Measurements from ENCODE around the gene RGL3. TPM values are rescaled to one million over a fixed set of nuclear protein-coding genes. Genes with fewer than 3 reads are reported as not detected.

RGL3 gene
- total and polyA plus RNA-seq, 4 donors, result 2.4 to 19.8 (median 7.8) TPM

GRCh38 chr19:11404588-11405222 is 14.4 kb downstream of the RGL3 start:
- peak overlapping the region; percentile 20 to 31 for H3K27ac ChIP-seq (ENCODE audit: low read depth in 1 of 2, low read length in 2 of 2)
- no peak for DNase-seq (ENCODE audit: low spot score)
- no peak overlapping the region for H3K4me3 ChIP-seq (ENCODE audit: low read depth in 1 of 3, low read length in 3 of 3)
- 72% methylated on average over 9 of the region's 9 CpGs for WGBS
- H3K27me3 ChIP-seq (ENCODE audit: control insufficient read depth in 4 of 4, insufficient read depth in 4 of 4, low read length in 3 of 4), result no peaks in the 10 kb centered on the region
- TF ChIP-seq, protein P1, sequence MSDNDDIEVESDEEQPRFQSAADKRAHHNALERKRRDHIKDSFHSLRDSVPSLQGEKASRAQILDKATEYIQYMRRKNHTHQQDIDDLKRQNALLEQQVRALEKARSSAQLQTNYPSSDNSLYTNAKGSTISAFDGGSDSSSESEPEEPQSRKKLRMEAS (IDR thresholded peaks at IDR 0.05), result no peak
- no peak for TF ChIP-seq YY1 (IDR thresholded peaks at IDR 0.05)
- TF ChIP-seq FOXA1 (IDR thresholded peaks at IDR 0.05), result no peak
- no peak for TF ChIP-seq EGR1 (IDR thresholded peaks at IDR 0.05; ENCODE audit: low read depth in 2 of 2)
- TF ChIP-seq HNF4A (conservative IDR thresholded peaks at IDR 0.05), result no peak
- peak; percentile 94 for TF ChIP-seq NR2F2 (IDR thresholded peaks at IDR 0.05)
- TF ChIP-seq TAF1 (conservative IDR thresholded peaks at IDR 0.05), result no peak
- peak in 1 of 2 donors; percentile 17 for TF ChIP-seq RAD21 (IDR thresholded peaks at IDR 0.05)
- TF ChIP-seq, protein P2, sequence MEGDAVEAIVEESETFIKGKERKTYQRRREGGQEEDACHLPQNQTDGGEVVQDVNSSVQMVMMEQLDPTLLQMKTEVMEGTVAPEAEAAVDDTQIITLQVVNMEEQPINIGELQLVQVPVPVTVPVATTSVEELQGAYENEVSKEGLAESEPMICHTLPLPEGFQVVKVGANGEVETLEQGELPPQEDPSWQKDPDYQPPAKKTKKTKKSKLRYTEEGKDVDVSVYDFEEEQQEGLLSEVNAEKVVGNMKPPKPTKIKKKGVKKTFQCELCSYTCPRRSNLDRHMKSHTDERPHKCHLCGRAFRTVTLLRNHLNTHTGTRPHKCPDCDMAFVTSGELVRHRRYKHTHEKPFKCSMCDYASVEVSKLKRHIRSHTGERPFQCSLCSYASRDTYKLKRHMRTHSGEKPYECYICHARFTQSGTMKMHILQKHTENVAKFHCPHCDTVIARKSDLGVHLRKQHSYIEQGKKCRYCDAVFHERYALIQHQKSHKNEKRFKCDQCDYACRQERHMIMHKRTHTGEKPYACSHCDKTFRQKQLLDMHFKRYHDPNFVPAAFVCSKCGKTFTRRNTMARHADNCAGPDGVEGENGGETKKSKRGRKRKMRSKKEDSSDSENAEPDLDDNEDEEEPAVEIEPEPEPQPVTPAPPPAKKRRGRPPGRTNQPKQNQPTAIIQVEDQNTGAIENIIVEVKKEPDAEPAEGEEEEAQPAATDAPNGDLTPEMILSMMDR (IDR thresholded peaks at IDR 0.05; ENCODE audit: low read depth, low read length, missing input control), result no peak
- TF ChIP-seq GABPA (IDR thresholded peaks at IDR 0.05 in 1 of 2, conservative IDR thresholded peaks at IDR 0.05 in 1 of 2), result no peak
- TF ChIP-seq FOXA2 (IDR thresholded peaks at IDR 0.05), result no peak
- TF ChIP-seq JUND (IDR thresholded peaks at IDR 0.05), result no peak
- TF ChIP-seq RXRA (IDR thresholded peaks at IDR 0.05), result peak; percentile 57 to 64
- TF ChIP-seq ATF3 (IDR thresholded peaks at IDR 0.05), result no peak
- TF ChIP-seq SP1 (IDR thresholded peaks at IDR 0.05), result peak; percentile 65
- TF ChIP-seq HNF4G (IDR thresholded peaks at IDR 0.05), result no peak
- TF ChIP-seq, protein P3, sequence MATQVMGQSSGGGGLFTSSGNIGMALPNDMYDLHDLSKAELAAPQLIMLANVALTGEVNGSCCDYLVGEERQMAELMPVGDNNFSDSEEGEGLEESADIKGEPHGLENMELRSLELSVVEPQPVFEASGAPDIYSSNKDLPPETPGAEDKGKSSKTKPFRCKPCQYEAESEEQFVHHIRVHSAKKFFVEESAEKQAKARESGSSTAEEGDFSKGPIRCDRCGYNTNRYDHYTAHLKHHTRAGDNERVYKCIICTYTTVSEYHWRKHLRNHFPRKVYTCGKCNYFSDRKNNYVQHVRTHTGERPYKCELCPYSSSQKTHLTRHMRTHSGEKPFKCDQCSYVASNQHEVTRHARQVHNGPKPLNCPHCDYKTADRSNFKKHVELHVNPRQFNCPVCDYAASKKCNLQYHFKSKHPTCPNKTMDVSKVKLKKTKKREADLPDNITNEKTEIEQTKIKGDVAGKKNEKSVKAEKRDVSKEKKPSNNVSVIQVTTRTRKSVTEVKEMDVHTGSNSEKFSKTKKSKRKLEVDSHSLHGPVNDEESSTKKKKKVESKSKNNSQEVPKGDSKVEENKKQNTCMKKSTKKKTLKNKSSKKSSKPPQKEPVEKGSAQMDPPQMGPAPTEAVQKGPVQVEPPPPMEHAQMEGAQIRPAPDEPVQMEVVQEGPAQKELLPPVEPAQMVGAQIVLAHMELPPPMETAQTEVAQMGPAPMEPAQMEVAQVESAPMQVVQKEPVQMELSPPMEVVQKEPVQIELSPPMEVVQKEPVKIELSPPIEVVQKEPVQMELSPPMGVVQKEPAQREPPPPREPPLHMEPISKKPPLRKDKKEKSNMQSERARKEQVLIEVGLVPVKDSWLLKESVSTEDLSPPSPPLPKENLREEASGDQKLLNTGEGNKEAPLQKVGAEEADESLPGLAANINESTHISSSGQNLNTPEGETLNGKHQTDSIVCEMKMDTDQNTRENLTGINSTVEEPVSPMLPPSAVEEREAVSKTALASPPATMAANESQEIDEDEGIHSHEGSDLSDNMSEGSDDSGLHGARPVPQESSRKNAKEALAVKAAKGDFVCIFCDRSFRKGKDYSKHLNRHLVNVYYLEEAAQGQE (IDR thresholded peaks at IDR 0.05), result no peak
- TF ChIP-seq, protein P4, sequence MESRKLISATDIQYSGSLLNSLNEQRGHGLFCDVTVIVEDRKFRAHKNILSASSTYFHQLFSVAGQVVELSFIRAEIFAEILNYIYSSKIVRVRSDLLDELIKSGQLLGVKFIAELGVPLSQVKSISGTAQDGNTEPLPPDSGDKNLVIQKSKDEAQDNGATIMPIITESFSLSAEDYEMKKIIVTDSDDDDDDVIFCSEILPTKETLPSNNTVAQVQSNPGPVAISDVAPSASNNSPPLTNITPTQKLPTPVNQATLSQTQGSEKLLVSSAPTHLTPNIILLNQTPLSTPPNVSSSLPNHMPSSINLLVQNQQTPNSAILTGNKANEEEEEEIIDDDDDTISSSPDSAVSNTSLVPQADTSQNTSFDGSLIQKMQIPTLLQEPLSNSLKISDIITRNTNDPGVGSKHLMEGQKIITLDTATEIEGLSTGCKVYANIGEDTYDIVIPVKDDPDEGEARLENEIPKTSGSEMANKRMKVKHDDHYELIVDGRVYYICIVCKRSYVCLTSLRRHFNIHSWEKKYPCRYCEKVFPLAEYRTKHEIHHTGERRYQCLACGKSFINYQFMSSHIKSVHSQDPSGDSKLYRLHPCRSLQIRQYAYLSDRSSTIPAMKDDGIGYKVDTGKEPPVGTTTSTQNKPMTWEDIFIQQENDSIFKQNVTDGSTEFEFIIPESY (IDR thresholded peaks at IDR 0.05), result no peak
- H3K36me3 ChIP-seq (ENCODE audit: control insufficient read depth in 4 of 4, insufficient read depth in 3 of 4, low read depth in 1 of 4, low read length in 3 of 4), result peaks cover 0 to 7% (median 6%) of the 10 kb centered on the region in 4 donors
- no peaks in the 10 kb centered on the region for H3K4me1 ChIP-seq (ENCODE audit: control insufficient read depth in 4 of 4, insufficient read depth in 4 of 4, low read length in 3 of 4)
- no peak overlapping the region for H3K9ac ChIP-seq (ENCODE audit: low read depth in 1 of 2, low read length in 2 of 2)
- no peaks in the 10 kb centered on the region for H3K9me3 ChIP-seq (ENCODE audit: control insufficient read depth in 4 of 4, low read length in 3 of 4)

Measured in liver (tissue), 9 donors.